Stomach (tissue), 9 donors: ENCODE measurements around the gene STRN4. TPM values are rescaled to one million over a fixed set of nuclear protein-coding genes. Genes with fewer than 3 reads are reported as not detected.

Experiments
- DNase-seq, 2 donors: peaks; one replicate each; pipeline versions ENCODE4 v3.0.0 to v3.0.0-alpha.2; 2013 to 2019
- H3K27ac ChIP-seq, 5 donors: fragments of 200-600 bp in 4 of 5; sonication (generic) in 4 of 5; one replicate each; pipeline ENCODE4 v1.5.1; 2013 to 2019; ENCODE audit warnings: mild to moderate bottlenecking in 1 of 5, moderate library complexity in 1 of 5
- H3K27me3 ChIP-seq, 3 donors: fragments of 200-600 bp; sonication (generic); one replicate each; pipeline ENCODE4 v1.5.1; 2017 to 2019; ENCODE audit warnings: mixed run types in 1 of 3
- H3K36me3 ChIP-seq, 4 donors: fragments of 200-600 bp; sonication (generic); 1 replicate in 3 of 4; 2 replicates in 1 of 4; pipeline ENCODE4 v1.5.1; 2016 to 2019
- H3K4me1 ChIP-seq, 4 donors: fragments of 200-600 bp; sonication (generic); one replicate each; pipeline ENCODE4 v1.5.1; 2016 to 2019
- H3K4me3 ChIP-seq, 4 donors: fragments of 200-600 bp; sonication (generic) in 3 of 4; one replicate each; pipeline ENCODE4 v1.5.1; 2016 to 2019; ENCODE audit warnings: mild to moderate bottlenecking in 1 of 4
- H3K9me3 ChIP-seq, 4 donors: fragments of 200-600 bp; sonication (generic); one replicate each; pipeline ENCODE4 v1.5.1; 2016 to 2019
- EP300 ChIP-seq: sonication (generic); formaldehyde crosslinking; IDR thresholded peaks from one replicate; pipeline ENCODE4 v1.6.1; 2017; ENCODE audit warnings: antibody characterized with exemption
- POLR2A ChIP-seq, 4 donors: fragments of 450-650 bp; IDR thresholded peaks; one replicate each; pipeline ENCODE4 v1.6.1; 2016; ENCODE audit warnings: antibody characterized with exemption in 4 of 4, control low read depth in 2 of 4, mild to moderate bottlenecking in 1 of 4, moderate library complexity in 1 of 4
- POLR2AphosphoS5 ChIP-seq, 3 donors: sonication (generic); formaldehyde crosslinking; IDR thresholded peaks; one replicate each; pipeline ENCODE4 v1.6.1; 2016; ENCODE audit warnings: antibody characterized with exemption in 3 of 3
- intact Hi-C: fragments of 100-400 bp; cut with DNase I; formaldehyde crosslinking; loops from one replicate; pipeline ENCODE4 v1.15.1; 2023; ENCODE audit warnings: low total_unique reads
- polyA plus RNA-seq, 3 donors: library from polyadenylated mRNA; stranded (reverse); fragments of 200-250 nt; gene quantifications; one replicate each; pipeline ENCODE4 v1.2.3, GENCODE V29; 2013
- small RNA-seq, 4 donors: library from RNA; depleted of rRNA; stranded (forward); fragments of <200 nt; gene quantifications; one replicate each; pipeline ENCODE3, GENCODE V24; 2016
- total RNA-seq, 5 donors: library from RNA; depleted of rRNA; stranded (reverse); fragments of >200 nt; gene quantifications; one replicate each; pipeline versions ENCODE4 v1.1.0 to v1.2.3, GENCODE V29; 2014 to 2016
- TF ChIP-seq, protein P1 (sequence below), 7 experiments: fragments of 450-650 bp in 4 of 7; fragments of 200-600 bp in 3 of 7; sonication (generic) in 3 of 7; IDR thresholded peaks; one replicate each; pipeline ENCODE4 v1.5.1; 2016 to 2019; ENCODE audit warnings: antibody characterized with exemption in 7 of 7, control low read depth in 2 of 7, mild to moderate bottlenecking in 1 of 7
- donor health status: healthy with polysubstance abuse.
- donor health status: Bipolar disorder and iron deficiency.
- donor health status: healthy.

Gene STRN4
- total and polyA plus RNA-seq, 8 donors: 37.1 to 373 (median 62.1) TPM

DNA sequence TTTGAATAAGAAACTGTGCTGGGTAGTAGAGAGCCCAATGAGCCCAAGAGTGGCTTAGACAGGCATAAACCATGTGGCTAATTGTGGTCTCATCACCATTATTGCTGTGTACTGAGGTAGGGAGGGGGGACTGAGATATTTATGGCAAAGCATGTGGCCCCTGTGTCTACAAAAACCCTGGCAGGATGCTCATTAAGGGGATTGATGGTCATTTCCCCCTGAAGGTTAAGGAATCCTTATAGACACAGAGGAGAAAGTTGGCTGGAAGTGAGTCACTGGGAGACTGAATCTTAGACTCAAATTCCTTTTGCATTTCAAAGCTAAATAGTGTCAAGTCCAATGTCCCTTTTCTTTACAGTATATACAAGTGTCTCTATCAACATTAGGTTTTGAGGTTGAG is 75.4 kb downstream of the STRN4 start:
- DNase-seq: no peak
- H3K27me3 ChIP-seq: no peaks in the 10 kb centered on the region
- TF ChIP-seq, protein P1, sequence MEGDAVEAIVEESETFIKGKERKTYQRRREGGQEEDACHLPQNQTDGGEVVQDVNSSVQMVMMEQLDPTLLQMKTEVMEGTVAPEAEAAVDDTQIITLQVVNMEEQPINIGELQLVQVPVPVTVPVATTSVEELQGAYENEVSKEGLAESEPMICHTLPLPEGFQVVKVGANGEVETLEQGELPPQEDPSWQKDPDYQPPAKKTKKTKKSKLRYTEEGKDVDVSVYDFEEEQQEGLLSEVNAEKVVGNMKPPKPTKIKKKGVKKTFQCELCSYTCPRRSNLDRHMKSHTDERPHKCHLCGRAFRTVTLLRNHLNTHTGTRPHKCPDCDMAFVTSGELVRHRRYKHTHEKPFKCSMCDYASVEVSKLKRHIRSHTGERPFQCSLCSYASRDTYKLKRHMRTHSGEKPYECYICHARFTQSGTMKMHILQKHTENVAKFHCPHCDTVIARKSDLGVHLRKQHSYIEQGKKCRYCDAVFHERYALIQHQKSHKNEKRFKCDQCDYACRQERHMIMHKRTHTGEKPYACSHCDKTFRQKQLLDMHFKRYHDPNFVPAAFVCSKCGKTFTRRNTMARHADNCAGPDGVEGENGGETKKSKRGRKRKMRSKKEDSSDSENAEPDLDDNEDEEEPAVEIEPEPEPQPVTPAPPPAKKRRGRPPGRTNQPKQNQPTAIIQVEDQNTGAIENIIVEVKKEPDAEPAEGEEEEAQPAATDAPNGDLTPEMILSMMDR (IDR thresholded peaks at IDR 0.05): no peak
- TF ChIP-seq EP300 (no peak), POLR2A (IDR thresholded peaks at IDR 0.05) (no peak), POLR2AphosphoS5 (IDR thresholded peaks at IDR 0.05) (no peak)
- no peaks in the 10 kb centered on the region for H3K4me1 ChIP-seq
- H3K36me3 ChIP-seq: peaks cover 21 to 37% (median 37%) of the 10 kb centered on the region in 4 donors
- intact Hi-C loops: no loop called here
- H3K27ac ChIP-seq: no peak overlapping the region
- H3K4me3 ChIP-seq: no peak overlapping the region
- no peaks in the 10 kb centered on the region for H3K9me3 ChIP-seq

Small RNAs within 50 kb of the gene (small RNA-seq; reads per million reads assigned to genes)
- gene MIR320E (0 to 0.49 (median 0.23) reads per million in 4 donors), gene RF00019 (0 reads per million in 4 donors), gene RN7SL364P (0 to 0.31 (median 0) reads per million in 4 donors)

Other genes with a start within 250 kb of the STRN4 start
- gene CALM3, start 145.1 kb downstream of the STRN4 start, total RNA-seq: 100 to 1,000 TPM in 4 of 5 donors, 10 to 100 TPM in 1; 94.7 to 147 (median 106) TPM
- 100 to 1,000 TPM in 2 of 3 donors, 10 to 100 TPM in 1; 84.2 to 203 (median 174) TPM for gene CALM3, start 145.1 kb downstream of the STRN4 start, polyA plus RNA-seq
- gene PTGIR, start 121.4 kb downstream of the STRN4 start, total RNA-seq: 1 to 10 TPM in 3 of 5 donors, not detected in 2; 1.8 to 6.7 (median 5.8) TPM
- 1 to 10 TPM; 1.6 to 1.7 (median 1.6) TPM for gene PTGIR, start 121.4 kb downstream of the STRN4 start, polyA plus RNA-seq
- not detected for gene GNG8, start 110.2 kb downstream of the STRN4 start, total RNA-seq
- not detected for gene GNG8, start 110.2 kb downstream of the STRN4 start, polyA plus RNA-seq
- gene DACT3, start 85.3 kb downstream of the STRN4 start, total RNA-seq: 10 to 100 TPM in 4 of 5 donors, 1 to 10 TPM in 1; 9.7 to 29.9 (median 11.1) TPM
- 10 to 100 TPM in 1 of 3 donors, 1 to 10 TPM in 2; 6.1 to 10.5 (median 6.4) TPM for gene DACT3, start 85.3 kb downstream of the STRN4 start, polyA plus RNA-seq
- gene PRKD2, start 29.3 kb downstream of the STRN4 start, total RNA-seq: 10 to 100 TPM in 4 of 5 donors, 1 to 10 TPM in 1; 7.0 to 40.8 (median 18.5) TPM
- gene PRKD2, start 29.3 kb downstream of the STRN4 start, polyA plus RNA-seq: 10 to 100 TPM; 26.5 to 50.6 (median 39.7) TPM
- gene FKRP, start 393 bp downstream of the STRN4 start, total RNA-seq: 10 to 100 TPM in 4 of 5 donors, 1 to 10 TPM in 1; 8.8 to 76.3 (median 15.2) TPM
- 1 to 10 TPM; 6.0 to 7.5 (median 6.5) TPM for gene FKRP, start 393 bp downstream of the STRN4 start, polyA plus RNA-seq
- 10 to 100 TPM; 18.7 to 53.0 (median 27.7) TPM for gene SLC1A5, start 42.1 kb upstream of the STRN4 start, total RNA-seq
- gene SLC1A5, start 42.1 kb upstream of the STRN4 start, polyA plus RNA-seq: 100 to 1,000 TPM in 1 of 3 donors, 10 to 100 TPM in 2; 20.5 to 106 (median 35.1) TPM
- gene AP2S1, start 104.4 kb upstream of the STRN4 start, total RNA-seq: 100 to 1,000 TPM in 2 of 5 donors, 10 to 100 TPM in 2, 1 to 10 TPM in 1; 4.9 to 191 (median 76.7) TPM
- gene AP2S1, start 104.4 kb upstream of the STRN4 start, polyA plus RNA-seq: 100 to 1,000 TPM in 2 of 3 donors, 10 to 100 TPM in 1; 90.1 to 124 (median 103) TPM
- gene ARHGAP35, start 114.5 kb upstream of the STRN4 start, total RNA-seq: 100 to 1,000 TPM in 1 of 5 donors, 10 to 100 TPM in 3, 1 to 10 TPM in 1; 7.0 to 200 (median 36.4) TPM
- gene ARHGAP35, start 114.5 kb upstream of the STRN4 start, polyA plus RNA-seq: 1 to 10 TPM; 5.6 to 9.0 (median 7.3) TPM